Stimulated activated CD4-positive, alpha-beta T cell treated with anti-CD3 and anti-CD28 coated beads, Interleukin-1b, Interleukin-23, amount 100 ng/mL, for 48 hours (primary cell): Measurements from ENCODE around the gene TNNC2.
A peak's percentile ranks its signal among the peaks of the same experiment; 100 is the strongest.
"Not testable (repeated sequence)": the region's sequence is repeated elsewhere in the genome, so short reads cannot be mapped to it uniquely, and the experiment has no call there.

Source experiments
- DNase-seq: peaks from one replicate; pipeline ENCODE4 v3.0.0-alpha.2; 2020

The TNNC2 gene

DNA sequence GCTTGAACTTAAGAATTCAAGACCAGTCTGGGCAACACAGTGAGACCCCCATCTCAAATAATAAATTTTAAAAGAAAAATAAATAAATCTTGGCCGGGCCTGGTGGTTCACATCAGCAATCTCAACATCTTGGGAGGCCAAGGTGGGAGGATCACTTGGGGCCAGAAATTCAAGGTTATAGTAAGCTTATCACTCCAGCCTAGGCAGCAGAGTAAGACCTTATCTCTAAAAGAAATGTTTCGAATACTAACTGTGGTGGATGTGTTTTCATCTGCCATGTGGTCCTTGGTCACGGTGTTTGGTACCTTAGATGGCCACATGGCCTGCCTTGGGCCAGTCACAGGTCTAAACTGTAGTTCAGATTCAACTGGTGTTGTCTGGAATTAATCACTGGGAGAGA, 8.9 kb downstream of the TNNC2 start:
- no peak for DNase-seq

DNA sequence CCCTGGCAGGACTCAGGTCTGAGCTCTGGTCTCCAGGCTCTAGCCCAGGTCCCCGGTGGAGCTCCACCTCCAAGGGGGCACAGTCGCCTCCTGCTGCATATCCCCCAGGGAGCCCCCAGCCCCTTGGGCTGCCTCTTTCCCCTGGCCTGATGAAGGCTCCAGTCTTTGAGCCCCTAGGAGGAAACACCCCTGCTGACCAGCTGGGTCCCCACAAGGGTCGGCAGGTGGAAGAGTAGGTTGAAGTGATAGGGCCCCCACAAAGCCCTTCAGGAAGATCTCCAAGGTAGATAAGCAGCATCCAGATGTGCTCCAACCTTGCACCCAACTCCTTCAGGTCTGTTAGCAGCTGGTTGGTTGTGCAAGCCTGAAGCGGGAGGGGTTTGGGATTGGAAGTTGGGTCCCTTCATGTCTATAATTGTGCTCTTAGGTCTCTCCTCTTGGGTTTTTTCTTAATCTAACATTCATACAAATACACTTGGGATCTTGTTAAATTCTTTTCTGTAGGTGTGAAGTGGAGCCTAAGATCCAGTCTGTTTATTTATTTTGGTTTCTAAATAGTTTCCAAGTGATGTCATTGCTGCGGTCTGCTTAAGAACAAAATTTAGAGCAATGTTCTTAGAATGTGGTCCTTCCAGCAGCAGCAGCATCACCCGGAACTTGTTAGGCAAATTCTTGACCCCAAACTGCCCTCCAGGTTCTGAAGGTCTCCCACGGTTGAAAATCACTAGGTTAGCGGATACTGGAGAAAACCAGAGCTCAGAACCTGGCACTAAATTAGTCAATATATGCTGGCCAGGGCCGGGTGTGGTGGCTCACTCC, 9.5 kb downstream of the TNNC2 start:
- no peak for DNase-seq

DNA sequence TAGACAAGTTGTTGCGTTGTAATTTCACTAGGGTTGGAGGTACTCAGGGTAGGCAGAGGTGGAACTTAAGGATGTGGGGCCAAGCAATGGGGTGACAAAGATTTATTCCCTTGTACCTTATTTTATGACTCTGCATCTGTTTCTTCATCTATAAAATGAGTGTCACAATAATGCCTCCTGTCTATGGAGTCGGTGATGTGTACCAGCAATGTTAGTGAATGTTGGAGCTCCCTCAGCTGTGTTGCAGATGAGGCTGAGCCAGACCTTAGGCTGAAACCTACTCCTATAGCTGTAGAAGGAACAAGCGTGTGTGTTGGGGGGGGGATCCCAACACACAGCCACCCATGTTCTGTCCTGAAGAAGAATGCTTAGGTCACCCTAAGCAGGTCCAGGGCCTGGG, 10.2 kb downstream of the TNNC2 start:
- DNase-seq = no peak

DNA sequence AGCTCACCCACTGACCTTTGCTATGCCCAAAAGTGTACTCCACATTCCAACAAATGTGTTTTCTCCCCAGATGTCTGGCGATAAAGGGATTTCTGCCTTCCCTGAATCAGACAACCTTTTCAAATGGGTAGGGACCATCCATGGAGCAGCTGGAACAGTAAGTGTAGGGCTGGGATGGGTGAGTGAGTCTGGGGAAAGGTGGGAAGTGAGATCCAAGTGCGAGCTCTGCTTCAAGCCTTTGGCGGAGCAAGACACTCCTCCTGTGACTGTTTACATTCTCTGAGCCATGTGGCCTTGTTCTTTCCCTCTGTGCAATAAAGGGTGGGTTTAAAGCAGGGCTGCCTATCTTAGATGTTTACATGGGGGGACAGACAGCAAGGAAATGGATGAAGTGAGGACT, 12.8 kb downstream of the TNNC2 start:
- no peak for DNase-seq

DNA sequence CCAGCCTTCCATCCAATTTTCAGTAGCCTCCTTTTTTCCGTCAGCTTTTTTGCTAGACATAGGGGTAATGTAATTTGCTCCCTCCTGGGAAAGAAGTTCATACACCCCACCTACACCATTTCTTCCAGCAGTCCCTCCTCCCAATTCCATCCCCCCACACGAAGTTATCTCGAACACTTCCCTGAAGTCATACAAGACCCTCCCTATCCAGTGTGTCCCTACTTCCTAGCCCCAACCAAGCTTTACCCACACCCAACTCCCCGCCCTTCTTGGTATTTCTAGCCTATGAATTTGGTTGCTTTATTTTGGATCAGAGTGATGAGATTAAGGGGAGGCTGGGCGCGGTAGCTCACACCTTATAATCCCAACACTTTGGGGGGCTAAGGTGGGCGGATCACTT, 13.6 kb downstream of the TNNC2 start:
- no peak for DNase-seq

DNA sequence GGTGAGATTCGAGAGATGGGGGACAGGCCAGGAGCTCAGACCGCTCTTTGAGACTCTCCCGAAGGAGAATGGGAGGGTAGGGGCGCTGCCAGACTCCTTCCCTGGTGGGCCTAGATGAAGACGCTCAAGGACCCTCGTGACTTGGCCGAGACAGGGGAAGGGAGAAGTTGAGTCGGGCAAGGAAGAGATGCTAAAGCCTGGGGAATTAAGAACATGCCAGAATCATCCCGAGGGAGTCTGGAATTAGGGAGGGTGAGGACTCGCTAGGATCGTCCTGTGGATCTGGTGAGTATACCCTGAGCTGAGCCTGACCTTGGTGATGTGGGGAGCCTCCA, 14.1 kb downstream of the TNNC2 start:
- DNase-seq = no peak

DNA sequence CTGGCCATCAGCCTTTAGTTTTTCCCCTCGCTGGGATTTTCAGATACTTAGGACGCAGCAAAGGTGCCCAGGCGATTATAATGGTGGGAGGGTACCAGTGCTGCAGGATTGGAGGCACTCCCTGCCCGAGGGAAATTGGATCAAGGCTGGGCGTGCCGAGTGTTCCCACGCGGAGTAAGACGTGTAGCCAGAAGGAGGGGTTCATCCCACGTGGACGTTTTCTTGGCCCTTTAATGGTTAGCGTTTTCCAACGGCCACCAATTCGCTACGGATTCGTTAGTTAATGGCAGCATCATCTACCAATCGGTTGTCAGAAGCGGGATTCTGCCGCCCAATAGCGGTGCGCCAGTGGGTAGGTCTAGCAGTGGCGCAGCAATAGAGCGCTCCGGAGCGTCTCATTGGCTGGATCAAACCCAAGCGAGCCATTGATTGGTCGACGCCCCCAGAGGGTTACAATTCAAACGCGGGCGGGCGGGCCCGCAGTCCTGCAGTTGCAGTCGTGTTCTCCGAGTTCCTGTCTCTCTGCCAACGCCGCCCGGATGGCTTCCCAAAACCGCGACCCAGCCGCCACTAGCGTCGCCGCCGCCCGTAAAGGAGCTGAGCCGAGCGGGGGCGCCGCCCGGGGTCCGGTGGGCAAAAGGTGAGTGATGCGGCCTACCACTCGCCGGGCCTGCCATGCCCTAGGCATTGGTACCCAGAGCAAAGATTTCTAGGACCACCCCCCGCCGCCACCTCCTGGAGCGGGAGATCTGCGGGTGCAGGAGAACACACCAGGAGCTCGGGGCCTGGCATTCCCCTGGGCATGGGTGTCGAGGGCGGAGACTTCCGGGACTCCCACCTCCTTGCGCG, 14.7 kb downstream of the TNNC2 start, which contains the start of gene UBE2C:
TSS of gene UBE2C (plus strand) at position 488 of the 849 bp plus-strand sequence. CDS start at position 540, 52 bp downstream.
- peak; percentile 98 for DNase-seq

DNA sequence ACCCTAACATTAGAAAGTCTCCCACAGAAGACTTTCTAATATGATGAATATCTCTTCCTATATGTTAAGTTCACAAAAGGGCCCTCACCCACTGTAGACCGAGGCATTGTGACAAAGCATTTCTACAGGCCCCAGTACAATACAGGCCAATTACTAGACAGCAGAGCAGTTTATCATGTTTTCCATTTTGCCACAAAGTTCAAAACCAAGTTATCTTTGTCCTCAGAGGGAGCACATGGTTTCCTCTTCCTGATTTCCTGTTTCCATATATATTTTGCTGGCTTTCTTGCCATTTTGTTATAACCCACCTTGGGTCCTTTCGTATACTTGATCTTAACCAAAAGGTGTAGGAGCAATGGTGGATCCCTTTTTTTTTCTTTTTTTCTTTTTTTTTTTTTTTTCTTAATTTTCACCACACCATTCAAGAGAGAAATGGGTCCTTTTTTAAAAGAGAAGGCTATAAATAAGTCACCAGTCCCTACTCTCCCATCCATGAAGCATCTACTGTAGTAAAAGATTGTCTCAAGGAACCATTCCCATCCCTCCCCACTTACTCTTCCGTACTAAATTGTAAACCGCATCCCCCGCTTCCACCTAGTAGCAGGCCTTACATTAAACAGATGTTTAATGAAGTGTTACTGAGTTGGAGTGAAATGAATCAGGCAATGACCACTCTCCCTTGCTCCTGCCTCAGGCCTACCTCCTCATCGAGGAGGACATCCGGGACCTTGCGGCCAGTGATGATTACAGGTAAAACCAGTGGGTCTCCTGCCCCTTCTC, 16.7 kb downstream of the TNNC2 start:
- no peak for DNase-seq

DNA sequence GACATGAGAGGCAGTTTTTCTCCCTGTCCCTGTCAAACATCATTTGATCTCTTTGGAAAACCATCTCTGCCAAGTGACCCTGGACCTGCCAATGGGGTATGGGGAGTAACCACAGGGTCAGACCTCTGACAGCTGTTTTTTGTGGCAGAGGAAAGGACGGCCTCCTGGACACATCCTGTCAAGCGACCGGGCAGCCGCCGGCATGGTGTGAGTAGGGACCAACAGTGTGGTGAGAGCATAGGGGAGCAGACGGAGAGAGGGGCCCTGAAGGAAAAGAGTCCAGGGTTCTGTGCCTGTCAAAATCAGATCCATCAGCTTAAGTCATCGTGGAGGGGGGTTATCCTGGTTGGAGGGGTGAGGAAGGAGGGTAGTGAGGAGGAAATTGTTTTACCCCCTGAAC, 25.3 kb downstream of the TNNC2 start:
- DNase-seq = no peak

DNA sequence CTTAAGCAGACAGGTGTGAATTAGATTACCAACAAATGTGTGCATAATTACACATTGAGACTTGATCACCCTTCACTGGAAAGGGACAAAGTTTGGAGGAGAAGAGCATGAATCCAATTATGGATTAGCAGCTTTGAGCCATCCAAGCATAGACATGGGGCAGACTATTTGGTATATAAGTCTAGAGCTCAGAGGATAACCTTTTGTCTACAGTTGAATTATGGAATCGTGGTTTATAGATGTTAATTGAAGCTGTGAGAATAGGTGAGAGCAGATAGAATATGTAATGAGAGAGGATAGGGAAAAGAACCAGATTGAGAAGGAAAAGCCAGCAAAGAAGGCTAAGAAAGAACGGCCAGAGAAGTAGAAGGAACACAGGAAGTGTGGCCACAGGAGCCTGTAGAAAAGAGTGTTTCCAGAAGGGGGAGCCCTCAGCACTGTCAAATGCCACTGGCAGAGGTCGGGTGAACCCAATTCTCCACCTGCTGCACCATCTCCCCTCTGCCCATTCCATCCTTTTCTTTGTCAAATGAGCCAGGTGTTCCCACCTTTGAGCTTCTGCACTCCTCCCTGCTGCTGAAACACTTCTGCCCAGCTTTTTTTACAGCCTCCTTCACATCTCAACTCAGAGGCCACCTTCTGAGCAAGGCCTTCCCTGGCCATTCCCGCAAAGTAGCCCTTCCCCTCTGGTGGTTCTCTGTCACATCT, 28.0 kb downstream of the TNNC2 start:
- DNase-seq = peak; percentile 55

DNA sequence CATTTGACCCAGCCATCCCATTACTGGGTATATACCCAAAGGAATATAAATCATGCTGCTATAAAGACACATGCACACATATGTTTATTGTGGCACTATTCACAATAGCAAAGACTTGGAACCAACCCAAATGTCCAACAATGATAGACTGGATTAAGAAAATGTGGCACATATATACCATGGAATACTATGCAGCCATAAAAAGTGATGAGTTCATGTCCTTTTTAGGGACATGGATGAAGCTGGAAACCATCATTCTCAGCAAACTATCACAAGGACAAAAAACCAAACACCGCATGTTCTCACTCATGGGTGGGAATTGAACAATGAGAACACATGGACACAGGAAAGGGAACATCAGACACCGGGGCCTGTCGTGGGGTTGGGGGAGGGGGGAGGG, 29.2 kb downstream of the TNNC2 start:
- not testable (repeated sequence) for DNase-seq

DNA sequence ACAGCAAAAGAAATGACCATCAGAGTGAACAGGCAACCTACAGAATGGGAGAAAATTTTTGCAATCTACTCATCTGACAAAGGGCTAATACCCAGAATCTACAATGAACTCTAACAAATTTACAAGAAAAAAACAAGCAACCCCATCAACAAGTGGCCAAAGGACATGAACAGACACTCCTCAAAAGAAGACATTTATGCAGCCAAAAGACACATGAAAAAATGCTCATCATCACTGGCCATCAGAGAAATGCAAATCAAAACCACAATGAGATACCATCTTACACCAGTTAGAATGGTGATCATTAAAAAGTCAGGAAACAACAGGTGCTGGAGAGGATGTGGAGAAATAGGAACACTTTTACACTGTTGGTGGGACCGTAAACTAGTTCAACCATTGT, 29.6 kb downstream of the TNNC2 start:
- not testable (repeated sequence) for DNase-seq

DNA sequence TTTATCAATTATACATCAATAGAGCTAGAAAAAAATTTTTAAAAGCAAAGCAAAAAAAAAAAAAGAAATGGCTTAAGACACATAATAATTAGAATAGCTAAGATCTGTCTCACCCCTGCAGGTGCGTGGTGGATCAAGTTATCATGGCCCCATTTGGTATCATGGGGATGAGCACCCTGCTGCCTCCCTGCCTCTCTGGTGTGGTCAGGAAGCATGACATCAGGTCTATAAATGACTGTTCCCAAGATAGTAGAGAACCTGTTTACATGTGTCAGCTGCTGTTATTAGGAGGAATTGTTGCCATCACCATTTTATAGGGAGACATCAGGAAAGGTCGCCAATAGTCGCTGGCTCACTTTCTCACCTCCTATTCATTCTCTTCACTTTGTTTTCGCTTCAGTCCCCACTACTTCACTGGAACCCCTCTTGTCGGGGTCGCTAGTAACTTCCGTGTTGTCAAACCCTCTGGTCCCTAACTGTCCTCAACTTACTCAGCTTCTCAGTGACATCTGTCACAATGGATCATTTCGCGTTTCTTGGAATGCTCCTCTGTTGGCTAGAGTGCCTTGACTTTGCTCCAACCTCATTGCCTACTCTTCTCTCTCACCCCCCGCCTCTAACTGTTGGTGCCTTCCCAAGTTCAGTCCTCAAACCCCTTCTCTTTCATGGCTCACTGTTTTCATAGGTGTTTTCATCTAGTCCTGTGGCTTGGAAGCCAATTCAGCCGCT, 30.6 kb downstream of the TNNC2 start:
- no peak for DNase-seq

DNA sequence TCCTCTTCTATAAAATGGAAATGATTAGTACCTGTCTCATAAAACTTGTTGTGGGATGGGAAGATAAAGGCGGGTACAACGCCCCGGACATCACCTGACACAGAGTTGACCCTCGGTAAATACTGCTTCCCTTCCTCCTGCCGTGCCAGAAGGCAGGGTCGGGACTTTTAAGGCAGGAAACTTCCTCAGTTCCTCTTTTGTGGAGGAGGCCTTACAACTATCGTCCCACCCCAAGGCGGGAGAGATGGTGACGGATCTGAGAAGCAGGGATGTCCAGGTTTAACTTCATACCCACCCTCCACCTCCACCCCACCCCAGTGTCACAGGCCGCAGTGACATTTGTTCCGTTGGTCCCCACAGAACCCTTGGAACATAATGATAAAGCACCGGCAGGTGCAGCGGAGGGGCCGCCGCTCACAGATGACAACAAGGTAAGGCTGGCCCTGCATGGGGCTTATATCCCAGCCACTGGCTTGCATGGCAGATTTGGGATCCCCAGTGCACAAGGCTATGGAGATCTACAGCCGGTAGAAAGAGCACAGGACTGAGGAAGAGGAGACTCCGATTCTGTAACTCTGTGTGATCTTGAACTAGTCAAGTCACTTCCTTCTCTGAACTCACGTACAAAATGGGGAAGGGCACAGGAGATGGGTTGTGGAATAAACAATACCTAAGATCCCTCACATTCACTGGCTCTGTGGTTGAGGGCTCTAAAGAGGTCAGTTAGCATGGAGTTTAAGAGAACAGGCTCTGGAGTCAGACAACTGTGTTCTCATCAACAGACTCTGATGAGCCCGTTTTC, 34.6 kb downstream of the TNNC2 start:
- DNase-seq = no peak

DNA sequence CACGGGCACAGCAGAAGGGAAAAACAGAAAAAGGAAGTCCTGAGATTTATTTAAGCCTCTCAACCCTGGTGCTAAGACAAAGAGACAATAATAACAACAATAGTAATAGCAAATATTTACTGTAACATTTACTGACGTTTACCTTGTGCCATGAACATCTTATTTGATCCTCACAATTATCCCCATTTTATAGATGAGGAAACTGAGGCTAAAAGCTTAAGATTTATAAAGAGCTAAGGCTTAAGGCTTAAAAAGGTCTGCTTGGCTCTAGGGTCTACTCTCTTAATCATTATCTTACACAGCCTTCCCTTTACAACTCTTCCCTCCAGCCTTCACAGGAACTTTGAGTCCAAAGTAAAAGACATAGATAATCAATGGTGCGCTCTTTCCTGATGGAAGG, 38.8 kb downstream of the TNNC2 start:
- DNase-seq = no peak

DNA sequence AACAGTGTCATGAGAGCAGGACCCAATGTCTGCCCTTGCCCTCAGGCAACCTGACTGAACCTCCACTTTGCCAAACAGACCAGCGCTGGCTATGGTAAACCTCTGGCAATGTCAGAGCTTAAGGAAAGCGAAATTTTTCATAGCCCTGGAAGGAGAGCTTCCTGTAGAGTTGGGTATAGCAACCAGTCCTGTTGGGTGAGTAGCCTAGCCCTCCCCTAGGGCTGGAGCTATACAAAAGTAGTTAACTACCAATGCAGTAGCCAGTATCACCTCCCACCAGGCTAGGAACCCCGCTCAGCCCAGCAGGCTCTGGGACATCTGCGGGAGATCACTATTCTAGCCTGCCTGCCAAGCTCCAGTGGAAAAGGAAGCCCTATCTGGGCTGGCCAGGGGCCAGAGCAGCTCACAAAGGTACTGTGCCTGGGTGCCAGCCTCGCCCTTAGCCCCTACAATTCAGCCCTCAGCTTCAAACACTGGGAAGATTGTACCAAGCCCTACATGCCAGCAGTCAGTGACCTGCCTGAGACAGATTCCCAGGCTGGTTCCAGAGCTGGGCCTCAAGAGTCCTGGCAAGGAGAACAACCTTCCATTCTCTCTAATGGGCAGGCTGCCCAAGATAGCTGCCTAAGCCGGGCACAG, 43.3 kb downstream of the TNNC2 start:
- no peak for DNase-seq

DNA sequence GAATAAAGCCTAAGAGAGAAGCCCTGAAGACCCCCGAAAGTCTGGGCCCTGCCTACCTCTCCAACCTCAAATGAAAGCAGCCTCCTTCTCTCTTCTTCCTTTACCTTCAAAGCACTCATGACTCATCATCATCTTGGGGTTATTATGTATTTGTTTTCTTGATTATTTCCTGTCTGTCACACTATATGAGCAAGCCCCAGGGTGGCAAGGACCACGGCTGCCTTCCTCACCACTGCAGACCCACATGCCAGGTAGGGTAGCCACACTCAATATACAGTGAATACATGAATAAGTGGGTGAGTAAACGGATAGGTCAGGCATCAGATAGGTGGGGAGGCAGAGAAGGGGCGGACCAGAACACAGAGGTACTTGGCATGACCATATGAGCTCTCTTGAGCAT, 44.2 kb downstream of the TNNC2 start:
- no peak for DNase-seq

DNA sequence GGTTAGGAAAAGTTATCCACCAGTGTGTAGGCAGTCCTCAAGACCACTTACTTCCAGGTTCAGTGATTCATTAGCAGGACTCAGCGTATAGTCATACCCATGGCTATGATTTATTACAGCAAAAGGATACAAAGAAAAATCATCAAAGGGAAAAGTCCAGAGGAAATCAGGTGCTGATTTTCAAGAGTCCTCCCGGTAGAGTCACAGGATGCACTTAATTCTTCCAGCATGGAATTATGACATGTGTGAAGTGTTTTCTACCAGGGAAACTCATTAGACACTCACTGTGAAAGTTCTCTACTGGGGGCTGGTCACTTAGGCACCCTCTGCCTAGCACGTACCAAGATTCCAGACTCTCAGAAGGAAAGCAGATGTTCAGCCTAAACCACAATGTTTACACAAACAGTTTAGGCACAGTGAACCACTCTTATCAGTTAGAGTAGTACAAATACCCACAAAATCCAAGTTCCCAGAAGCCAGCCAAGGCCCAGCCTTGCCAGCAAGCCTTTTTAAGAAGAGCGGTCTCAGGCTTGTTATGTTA, 45.7 kb downstream of the TNNC2 start:
- DNase-seq = no peak

DNA sequence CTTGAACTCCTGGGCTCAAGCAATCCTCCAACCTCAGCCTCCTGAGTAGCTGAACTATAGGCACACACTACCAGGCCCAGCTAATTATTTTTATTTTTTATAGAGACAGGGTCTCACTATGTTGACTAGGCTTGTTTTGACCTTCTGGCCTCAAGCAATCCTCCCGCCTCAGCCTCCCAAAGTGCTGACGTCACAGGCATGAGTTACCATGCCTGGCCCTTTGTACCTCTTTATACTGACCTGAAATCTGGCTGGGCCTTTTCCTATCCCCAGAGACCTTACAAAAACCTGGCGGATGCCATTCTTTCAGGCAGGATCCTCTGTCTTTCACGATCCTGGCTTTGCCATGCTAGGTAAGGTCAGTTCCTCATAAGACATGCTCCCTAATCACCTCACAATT, 47.0 kb downstream of the TNNC2 start:
- DNase-seq = no peak
